NT2/D1 (cell line): ENCODE data around the gene TDRD3.

Source experiments
- SUZ12 ChIP-seq: IDR thresholded peaks from 2 replicates; pipeline ENCODE4 v1.6.1; 2011; ENCODE audit not compliant: insufficient read length, insufficient read depth; ENCODE audit errors: extremely low read depth
- YY1 ChIP-seq: IDR thresholded peaks from 2 replicates; pipeline ENCODE4 v1.6.1; 2011; ENCODE audit not compliant: insufficient read length, insufficient read depth
- ZNF274 ChIP-seq: IDR thresholded peaks from 2 replicates; pipeline ENCODE4 v1.6.1; 2011; ENCODE audit warnings: mild to moderate bottlenecking, low read depth, low read length

GRCh38 chr13:60412909-60413616 is 16.0 kb downstream of the TDRD3 start:
- TF ChIP-seq SUZ12 (no peak), YY1 (no peak), ZNF274 (no peak)
